Medulla oblongata (tissue), 1 donor: Measurements from ENCODE around the gene ARMC2.
A peak's percentile ranks its signal among the peaks of the same experiment; 100 is the strongest.
"Not testable (repeated sequence)": the region's sequence is repeated elsewhere in the genome, so short reads cannot be mapped to it uniquely, and the experiment has no call there.

Source experiments
- DNase-seq: peaks from one replicate; pipeline ENCODE4 v3.0.0-alpha.2; 2015; ENCODE audit errors: extremely low spot score

The ARMC2 gene

DNA sequence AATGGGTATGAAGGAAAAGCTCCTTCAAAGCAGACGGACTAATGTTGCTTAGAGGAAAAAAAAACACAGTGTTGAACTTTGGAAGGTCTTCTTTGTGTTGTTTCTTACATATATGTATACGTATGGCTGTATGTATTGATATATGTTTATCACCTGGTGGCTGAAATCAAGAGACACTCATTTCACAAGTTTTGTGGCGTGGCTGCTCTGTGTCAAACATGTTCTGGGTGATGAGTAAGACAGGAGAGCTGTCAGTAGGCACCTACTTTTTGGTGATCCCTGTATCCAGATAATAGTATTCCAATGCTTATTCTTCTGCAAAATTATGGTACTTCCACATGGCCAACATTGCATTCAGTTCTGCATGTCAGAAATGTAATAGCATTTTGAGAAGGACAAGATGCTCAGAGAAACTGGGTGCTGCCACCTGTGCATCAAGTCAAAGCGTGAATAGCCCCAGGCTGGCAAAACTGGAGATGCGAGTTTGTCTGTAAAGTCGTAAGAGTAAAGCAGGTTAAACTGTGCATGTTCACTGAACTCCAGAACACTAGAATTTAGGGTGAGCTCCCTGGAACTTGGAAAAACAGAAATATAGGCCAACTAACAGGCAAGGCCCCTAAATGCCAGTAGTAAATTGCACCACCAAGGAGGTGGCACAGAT is 67.9 kb downstream of the ARMC2 start:
- DNase-seq, result no peak

DNA sequence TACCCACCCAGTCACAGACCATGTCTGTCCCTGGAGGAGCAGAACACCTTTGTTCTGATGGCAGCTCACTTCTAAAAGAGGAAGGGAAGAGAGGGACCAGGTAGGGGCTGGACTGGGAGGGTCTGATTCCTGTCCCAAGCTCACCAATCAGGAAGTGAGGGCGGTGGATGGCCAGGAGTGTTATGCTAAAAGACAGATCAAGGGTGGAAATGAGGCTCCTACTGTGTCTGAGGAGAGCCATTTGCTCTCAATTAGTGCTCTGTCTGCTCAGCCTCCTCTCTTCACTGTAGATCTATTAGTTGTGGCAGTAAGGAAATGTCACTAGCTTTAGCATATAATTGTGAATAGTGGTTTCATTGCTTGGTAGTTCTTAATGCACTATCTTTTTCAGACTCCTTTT is 72.5 kb downstream of the ARMC2 start:
- DNase-seq, result no peak

DNA sequence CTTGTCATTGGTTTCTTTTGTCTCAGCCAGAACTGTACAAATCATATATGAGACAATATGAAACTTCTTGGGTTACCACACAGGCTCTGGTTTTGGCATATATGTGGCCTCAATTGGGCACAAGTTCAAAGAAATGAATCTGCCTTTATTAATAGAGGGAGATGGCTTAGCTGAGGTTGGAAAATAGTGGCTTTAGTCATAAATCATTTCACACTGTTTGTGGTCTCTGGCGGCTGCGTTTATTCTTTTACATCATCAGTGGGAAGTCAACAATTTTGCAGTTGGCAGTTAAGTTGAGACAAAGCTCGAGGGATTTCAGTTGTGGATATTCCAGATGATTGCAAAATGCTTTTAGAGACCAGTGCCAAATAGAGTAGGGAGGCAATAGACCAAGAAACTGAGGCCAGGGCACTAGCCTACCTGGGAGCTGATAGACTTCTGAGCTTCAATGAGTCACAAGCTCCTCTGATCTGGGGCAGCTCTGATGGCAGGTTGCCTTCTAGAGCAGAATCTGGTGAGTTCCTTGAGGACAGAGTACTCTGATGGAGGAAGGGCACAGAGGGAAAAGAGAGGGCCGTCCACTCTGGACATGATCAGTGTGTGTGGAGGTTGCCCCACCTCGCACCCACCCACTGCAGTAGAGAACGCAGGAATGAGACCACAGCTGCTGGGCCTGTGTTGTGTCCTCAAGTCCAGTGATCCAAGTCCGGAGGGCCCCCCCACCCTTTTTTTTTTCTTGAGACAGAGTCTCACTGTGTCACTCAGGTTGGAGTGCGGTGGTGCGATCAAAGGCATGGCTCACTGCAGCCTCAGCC is 73.5 kb downstream of the ARMC2 start:
- DNase-seq, result no peak

DNA sequence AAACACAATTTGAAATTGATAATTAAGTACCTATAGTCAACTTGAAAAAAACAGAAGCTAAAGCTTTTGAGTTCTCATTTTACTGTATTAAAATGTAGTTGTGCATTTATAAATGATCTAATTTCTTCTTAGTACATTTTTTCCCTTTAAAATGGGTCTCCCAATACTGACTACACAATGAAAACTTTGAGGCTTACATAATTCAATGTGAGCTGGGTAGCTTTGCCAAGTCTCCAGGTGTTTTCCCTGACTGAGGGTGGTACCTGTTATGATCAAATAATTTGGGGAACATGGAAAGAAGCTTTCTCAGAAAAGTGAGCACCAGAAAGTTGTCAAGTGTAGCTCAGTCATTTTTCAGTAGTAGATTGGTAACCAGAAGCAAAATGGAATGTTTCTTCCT is 74.3 kb downstream of the ARMC2 start:
- no peak for DNase-seq

DNA sequence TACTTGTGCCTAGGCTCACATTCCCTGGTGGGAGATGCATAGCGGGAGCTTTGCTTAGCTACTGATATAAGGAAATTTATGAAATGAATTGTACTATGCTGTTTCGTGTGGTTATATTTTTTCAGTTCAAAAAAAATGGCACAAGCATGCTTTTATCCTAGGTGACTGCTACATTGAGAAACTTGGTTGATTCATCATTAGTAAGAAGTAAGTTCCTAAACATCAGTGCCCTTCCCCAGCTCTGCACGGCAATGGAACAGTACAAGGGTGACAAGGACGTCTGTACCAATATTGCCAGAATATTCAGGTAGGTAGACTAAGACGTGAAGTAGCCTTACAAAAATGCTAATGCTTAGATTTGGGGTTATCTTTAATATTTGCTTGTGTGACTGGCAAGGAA is 79.7 kb downstream of the ARMC2 start:
- no peak for DNase-seq

DNA sequence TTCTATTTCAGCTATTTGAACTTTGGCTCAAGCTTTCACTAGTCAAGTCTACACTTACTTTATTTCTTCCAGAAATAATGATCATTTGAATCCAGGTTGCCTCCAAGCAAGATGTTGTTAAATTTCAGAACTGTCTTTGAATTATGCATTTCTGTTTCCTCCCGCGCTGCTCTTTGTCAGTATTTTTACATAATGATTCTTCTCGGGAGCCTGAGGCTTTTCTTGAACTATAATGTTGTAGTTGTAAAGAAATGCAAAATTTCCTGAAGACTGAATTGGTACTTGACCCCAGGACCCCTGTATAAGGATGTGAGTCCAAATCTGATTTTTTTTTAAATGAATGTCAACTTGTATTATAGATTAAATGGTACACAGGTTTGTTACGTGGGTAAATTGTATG is 80.4 kb downstream of the ARMC2 start:
- no peak for DNase-seq

DNA sequence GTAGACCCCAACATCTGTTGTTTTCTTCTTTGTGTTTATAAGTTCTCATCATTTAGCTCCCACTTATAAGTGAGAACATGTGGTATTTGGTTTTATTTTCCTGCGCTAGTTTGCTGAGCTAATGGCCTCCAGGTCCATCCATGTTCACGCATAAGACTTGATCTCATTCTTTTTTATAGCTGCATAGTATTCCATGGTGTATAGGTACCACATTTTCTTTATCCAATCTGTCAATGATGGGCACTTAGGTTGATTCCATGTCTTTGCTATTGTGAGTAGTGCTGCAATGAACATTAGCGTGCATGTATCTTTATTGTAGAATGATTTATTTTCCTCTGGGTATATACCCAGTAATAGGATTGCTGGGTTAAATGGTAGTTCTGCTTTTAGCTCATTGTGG is 82.9 kb downstream of the ARMC2 start:
- not testable (repeated sequence) for DNase-seq

DNA sequence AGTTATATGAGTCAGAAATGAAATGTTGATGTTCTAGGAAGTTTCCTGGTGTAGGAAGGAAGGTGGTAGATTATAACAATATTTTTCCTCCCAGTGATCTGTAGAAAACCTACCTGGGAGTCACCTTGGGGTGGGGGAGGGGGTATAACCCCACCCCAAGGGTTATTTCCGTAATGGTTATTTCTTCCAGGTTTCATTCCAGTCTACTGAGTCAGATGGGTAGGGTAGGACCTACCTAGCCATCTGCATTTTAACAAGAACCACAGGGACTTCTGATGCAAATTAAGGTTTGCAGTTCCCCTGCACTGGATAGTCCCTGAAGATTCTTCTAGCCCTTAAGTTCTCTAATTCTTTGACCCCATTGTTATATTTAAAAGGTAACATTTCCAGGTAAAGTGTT is 88.9 kb downstream of the ARMC2 start:
- DNase-seq, result no peak

DNA sequence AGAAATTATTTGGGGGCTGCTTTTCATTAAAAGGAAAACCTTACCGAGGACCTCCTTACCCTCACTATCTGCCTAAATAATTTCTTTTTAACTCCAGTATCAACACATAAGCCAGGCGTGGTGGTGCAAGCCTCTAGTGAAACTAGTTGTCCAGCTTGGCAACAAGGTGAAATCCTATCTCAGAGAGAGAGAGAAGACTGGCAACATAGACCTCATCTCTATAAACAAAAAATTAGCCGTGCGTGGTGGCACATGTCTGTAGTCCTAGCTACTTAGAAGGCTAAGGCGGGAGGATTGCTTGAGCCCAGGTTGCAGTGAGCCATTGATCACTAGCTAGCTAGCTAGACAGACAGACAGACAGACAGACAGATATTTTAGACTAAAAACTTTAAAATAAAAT is 92.5 kb downstream of the ARMC2 start:
- DNase-seq, result no peak

DNA sequence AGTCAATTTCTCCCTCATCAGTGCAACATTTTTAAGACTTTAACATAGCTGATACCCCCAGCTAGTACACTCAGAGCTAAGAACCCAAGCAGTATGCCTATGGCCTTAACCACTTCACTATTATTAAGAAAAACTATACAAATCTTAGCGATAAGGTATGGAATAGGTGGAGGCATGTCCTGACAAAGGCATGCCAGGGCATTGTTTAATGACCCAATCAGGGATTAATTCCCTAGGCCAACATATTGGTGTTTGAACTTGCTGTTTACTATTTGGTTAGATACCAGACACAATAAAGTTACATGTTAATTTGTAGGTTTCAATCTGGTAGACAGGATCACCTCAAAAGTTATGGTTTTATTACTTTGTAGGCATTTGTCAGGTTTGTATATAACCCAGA is 93.1 kb downstream of the ARMC2 start:
- DNase-seq, result no peak

DNA sequence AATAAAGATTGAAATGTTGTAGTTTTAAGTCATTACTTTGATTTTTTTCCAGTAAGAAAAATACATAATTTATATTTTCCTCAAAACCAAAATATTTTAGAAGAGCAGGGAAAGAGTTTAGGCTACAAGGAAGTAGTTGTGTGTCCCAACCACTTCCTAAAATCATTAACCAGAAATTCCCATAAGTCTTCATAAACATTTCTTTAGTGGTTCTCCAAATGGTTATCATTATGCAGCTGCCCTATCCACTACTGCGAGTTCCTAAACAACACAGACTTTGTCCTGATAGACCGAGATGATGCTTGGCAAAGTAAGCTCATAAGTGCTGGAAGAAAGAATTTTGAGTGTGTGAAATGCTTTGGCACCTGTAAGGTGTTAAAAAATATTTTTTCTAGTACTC is 93.6 kb downstream of the ARMC2 start:
- no peak for DNase-seq

DNA sequence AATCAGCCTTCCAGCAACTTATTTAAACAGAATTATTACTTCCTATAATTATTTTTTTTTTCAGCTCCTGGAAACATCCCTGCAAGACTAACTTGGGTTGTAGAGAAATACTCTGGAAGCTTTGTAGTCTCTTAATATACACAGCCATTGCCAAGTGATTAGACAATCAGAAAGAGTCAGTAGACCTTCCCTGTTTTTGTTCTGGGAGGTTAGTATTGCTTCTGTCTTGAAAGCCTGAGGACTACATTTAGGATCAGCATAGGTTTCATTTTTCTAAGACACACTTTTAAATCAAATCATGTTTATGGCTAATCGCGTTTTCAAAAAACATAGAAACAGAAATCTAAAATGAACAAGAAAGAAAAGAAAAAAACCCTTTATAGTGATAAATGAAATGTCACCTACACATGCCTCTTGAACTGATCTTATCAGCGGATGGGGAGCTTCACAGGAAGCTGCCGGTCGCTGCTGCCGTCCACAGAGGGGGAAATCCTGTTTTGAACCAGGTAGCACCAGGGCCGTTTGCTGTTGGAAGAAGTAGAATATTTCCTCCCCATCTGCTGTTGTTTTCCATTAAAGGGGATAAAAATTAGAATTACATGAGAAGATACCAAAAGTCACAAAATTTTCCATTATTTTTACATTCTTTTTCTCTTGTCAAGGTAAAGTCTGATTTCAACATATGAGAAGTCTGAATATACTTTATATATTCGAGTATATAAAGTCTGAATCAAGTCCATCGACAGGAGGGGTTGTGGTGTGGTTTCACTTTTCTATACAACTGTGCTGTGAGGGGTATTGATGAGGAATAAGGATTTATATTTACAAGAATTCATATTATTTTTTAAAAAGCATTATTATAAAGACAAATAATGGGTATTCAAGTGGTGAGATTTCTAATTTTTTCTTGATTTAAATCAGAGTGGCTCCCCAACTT is 94.6 kb downstream of the ARMC2 start:
- DNase-seq, result no peak

DNA sequence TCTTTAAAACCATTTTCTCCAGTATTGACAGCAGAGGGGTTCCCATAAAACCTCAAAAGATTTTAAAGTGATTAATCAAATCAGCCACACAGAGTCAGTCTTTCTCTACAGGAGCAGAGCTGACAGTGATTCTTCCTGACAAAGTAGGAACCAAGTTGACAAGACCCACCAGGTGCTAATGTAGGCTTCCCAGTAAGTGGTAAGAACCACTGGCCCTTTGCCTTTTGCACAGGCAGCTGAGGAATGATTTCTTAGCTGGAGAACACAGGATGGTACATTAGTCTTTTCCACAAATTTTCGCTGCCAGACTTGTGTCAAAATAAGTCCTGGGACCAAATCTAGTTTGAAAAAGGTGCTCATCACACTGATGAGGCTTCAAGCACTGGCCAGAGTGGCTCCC is 95.8 kb downstream of the ARMC2 start:
- no peak for DNase-seq

DNA sequence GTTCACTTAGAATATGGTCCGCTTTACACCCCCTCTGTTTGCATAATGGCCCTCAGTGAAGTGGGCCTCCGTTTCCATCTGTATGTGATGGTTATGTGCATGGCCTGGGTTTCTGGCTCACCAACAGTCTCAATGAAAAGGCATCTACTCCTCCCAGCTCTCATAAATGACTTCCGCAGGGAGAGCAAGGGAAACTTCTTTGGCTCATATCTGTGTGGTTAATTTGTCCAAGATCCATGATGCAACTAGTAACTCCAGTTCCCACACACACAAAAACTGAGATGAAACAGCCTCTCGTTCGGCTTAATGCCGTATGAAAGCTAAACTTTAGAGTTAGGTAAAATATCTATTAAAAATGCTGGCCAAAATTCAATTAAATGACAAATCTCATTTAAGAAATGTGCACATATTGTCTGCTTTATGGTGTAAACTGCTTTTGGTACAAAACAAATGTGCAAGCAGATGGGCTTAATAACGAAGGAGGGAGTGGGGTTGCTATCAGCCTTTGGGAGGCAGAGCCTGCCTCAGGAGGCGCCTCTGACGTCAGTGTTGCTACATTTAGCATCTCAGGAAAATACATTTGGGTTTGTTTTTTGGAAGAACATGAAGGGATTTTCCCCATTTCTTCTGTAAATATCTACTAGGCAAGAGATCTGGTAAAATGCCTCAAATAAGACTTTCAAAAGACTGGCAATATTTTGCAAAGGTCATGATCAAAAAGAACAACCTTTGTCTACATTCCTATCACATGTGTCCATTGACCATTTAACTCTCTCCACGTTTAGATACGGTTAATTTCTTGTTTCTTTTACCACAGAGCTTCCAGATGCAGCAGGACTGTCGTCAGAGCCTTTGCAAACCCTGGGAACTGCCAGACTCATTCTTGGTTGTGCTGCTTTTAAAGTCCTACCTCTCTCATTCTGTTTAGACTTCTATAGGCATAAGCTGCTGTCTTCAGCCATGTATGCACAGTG is 96.8 kb downstream of the ARMC2 start:
- peak; percentile 39 for DNase-seq

DNA sequence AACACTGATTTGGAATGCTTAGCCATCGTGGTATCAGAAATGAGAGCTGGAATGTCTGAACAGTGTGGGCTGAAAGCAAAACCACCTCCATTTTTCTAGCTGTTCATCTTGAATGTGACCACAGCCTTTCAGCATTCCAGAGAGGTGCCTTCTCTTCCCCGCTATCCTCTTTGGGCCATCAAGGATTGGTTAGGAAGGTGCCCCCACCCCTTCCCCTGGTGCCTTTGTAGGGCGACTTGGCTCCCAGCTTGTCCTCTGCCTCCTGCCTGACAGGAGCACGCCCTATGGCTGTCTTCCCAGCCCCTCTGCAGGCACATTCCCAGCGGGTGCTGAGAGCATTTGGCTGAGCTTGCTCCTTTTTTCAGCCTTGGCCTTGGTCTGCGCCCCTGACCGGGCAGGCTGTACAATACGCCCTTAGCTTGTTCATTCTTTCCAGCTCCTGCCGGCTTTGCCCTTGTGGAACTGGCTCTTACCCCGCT is 97.5 kb downstream of the ARMC2 start:
- peak; percentile 74 for DNase-seq

DNA sequence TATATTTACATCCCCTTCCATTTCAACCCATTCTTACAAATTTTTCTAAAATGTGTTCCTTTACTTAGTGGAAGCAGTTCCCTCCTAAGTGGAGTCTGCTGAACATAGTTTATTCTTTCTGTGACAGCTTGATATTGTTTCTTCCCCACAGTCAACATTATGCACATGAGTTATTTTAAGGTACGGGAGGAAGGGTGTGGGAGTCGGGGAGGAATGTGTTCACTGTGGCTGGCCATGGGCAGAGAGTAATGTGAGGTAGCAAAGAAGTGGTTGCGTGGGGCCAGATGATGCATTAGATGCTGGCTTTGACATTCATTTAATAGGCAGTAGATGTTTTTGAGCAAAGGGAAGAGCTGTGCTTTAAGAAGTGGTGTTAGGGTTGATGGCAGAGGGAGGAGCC is 98.5 kb downstream of the ARMC2 start:
- no peak for DNase-seq

DNA sequence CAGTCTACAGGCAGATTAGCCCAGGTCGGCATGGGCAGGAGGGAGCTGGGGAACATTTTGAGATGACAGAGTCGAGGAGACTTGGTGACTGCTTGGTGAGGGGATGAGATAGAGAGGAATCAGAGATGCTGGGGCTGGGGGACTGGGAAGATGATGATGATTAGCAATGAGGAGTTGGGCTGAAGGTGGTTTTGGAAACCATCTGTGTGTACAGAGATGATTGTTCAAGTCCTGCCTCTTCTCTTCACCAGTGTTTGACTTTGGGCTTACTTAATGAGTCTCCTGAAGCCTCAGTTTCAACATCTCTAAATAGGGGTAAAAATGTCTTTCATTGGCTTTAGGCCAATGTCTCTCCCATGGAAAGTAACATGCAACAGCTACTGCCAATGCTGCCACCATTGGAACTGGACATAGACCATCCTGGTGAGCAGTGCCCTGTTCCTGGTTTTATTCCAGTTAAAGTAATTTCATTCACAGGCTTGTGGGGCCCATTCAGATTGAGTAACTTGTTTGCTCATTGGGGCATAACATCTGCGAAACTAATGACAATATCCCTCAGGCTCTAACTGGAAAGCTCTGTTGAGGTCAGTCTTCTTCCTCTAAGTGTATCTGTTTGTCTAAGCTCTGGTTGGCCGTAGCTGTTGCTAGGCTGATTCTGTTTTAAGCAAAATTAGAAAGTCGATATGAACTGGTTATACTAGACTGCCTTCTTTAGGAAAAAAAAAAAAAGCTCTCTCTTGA is 99.1 kb downstream of the ARMC2 start:
- peak; percentile 24 for DNase-seq

DNA sequence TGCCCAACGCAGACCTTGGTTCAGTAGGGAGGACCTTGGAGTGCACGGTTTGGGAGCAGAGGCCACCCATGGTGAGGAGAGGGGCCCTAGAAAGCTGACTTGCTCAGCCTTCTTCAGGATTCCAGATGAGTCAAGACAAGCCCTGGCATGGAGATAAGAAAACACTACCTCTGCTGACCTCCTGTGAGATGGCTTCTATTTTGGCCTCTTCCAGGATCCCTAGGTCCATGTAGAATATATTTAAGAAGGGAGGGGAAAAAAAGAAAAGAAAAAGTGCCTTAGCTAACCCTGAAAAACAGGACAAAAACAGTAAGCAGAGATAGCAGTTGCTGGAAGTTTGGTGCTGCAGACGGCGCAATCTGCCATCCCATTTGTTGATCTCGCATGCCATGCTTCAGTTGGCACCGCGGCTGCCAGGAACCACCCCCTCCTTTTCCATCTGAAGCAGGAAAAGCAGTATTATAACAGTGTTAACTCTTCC is 100.0 kb downstream of the ARMC2 start:
- no peak for DNase-seq

DNA sequence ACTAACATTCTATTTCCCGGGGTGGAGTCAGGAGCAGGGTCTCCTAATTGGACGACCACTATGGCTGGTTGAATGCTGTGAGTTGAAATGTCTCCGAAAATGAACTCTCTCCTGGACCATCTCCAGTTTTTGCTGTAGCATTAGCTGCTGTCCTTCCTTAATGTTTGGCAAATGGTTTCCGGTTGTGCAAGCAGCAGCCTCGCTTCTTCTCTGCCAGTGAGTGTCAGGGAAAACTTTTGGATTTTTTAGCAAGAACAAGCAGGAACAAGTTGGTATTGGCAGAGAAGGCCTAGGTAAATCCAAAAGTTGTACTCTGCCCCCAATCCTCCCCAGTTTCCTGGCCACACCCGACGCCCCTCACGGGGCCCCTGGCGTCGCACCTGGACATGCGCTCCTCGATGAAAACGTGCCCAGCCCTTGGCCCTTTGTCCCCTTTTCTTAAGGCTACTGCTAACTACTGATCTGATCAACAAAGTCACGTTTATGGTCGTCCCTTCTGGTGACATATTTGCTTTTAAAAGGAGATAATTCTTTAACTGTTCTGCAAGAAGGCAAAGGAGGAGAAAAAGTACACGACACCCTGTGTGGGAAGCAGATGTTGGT is 103.2 kb downstream of the ARMC2 start:
- DNase-seq, result no peak
